IPS DF 19.7 (cell line): ENCODE measurements around the gene IL1RAPL2.
"Not testable (repeated sequence)": the region's sequence is repeated elsewhere in the genome, so short reads cannot be mapped to it uniquely, and the experiment has no call there.

Experiments
- DNase-seq: peaks from one replicate; pipeline ENCODE4 v3.0.0-alpha.2; 2013; ENCODE audit warnings: low read depth, low spot score

Gene IL1RAPL2

DNA sequence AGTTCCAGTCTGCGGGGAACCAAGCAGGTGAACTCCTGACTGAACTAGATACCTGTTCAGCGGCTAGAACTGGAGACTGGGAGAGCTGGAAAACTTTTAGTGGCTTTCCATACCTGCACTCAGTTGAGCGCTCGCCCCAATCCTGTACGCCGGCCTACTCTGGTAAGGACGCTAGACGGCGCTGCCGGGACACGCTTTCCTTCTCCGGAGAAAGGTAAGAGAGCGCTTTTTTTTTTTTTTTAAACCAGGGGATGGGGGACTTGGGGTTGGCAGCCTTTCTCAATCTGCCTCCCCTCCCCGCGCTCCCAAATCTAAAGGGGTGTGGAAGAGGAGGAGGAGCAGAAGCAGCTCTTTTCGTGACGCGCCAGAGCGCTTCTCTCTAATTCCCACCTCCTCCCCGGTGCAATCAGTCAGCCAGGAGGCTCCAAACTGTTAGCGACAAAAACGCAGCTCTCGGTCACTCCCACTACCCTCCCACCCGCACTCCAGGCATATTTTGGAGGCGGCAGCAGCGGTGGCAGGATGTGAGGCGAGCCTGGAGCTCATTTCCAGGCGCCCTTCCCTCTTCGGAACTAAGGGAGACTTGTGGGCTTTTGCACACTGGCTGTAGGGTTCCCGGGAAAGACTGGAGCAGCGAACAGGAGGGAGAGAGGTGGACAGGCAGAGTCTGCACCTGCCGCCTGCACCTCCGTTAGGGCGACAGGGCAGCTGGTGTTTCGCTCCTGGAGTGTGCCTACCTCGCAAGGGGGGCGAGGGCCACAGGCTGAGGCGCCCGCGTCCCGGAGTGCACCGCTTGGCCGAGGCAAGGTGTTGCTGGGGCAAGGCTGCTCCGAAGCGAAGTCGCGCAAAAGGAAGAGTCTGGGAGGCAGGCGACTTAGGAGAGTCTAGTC, at the start of gene IL1RAPL2:
Gene IL1RAPL2, plus strand, starts transcription at position 409 of the 890 bp plus-strand sequence.
- no peak for DNase-seq

DNA sequence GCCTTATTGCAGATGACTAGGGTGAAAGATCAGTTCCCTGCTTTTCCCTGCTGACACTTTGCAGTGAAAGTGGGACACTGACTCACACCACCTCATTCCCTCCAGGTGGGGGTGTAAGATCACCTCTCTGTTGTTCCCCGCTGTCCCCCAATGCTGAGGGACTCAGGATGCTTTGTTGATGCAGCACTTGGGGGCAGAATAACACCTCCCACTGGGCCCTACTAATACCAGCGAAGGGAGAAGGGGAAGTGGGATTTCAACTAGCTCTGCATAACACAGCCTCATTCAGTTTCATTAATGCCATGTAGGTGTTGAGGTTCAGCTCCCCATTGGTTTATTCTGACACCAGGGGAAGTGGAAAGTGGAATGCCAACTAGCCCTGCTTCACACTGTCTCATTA, 43.6 kb upstream of the IL1RAPL2 start:
- peak; percentile 28 for DNase-seq

- DNase-seq = no peak
These were observed 42.1 kb upstream of the IL1RAPL2 start for GRCh38 chrX:104523858-104524257.

DNA sequence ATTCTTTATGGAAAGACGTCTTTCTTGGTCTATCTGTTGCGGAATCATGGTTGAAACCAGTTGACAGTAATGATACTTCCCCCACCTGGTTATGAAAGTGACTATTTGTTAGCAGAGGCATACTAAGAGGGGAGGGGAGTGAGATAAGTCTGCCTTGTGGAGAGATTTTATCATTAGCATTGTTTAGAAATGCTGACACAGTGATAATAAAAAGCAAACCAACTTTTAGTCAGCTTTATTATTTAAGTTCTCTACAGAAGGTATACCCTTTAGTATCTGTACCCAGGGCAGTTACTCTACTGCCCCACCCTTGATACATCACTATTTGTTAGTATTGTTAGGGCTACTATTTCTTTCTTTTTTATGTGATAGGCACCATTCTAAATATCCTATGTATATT, 26.9 kb upstream of the IL1RAPL2 start:
- DNase-seq = no peak

GRCh38 chrX:104542447-104542846, 23.6 kb upstream of the IL1RAPL2 start:
- DNase-seq = not testable (repeated sequence)

GRCh38 chrX:104564335-104564734, 1.7 kb upstream of the IL1RAPL2 start:
- DNase-seq = no peak

- no peak for DNase-seq
These were observed 887 bp upstream of the IL1RAPL2 start for GRCh38 chrX:104564921-104565703.

- DNase-seq = no peak
These were observed 892 bp downstream of the IL1RAPL2 start for GRCh38 chrX:104566681-104567501.

DNA sequence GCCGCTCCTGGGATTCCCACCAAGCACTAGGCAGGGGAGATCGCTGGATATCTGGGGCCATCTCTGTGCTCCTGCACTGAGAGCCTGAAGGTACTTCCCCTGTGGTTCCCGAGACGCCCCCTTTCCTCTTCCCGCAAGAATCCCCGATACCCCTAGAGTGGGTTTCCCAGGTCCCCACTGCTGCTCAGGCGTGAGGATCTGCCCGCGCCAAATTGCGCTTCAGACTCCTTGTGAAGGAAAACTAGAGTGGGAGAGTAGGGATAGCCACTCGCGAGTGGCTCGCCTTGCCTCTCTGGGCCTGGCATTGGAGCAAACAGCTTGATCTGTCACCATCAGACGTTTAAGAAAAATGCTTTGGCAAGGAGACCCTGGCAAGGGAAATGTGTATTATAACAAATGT, 1.5 kb downstream of the IL1RAPL2 start:
- no peak for DNase-seq

GRCh38 chrX:104568304-104568915, 2.4 kb downstream of the IL1RAPL2 start:
- DNase-seq = no peak

DNA sequence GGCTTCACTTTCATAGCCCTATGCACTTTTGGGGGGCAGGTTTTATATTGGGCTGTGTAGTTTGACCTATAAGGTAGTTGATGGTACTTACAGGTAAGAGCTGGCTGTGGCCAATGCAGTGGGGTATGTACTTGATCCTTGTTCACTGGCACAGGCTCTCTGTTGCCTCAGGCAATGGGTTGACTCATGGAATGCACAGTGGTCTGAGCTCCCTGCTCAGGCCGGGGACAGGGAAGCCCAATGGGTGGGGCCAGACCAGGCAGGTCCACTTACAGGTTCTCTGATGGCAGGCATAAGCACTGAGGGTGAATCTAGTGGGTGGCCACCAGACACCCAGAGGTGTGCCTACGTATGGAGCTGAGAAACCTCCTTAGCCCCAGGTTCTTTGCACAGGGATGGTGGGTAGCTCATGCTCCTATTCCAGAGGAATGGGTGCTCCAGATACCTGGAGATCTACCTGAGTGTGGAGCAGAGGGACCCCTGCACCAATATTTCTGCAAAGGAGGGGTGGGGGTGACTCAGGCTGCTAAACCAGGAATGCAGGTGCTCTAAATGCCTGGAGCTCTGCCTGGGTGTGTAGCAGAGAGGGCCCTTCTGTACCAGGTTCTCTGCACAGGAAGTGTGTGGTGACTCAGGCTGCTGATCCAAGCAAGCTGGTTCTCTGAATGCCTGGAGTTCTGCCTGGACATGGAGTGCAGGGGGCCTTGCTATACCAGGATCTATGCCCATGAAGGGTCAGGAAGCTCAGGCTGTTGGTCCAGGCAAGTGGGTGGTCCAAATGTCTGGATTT, 52.3 kb downstream of the IL1RAPL2 start:
- no peak for DNase-seq

GRCh38 chrX:104621781-104622180, 55.8 kb downstream of the IL1RAPL2 start:
- no peak for DNase-seq

DNA sequence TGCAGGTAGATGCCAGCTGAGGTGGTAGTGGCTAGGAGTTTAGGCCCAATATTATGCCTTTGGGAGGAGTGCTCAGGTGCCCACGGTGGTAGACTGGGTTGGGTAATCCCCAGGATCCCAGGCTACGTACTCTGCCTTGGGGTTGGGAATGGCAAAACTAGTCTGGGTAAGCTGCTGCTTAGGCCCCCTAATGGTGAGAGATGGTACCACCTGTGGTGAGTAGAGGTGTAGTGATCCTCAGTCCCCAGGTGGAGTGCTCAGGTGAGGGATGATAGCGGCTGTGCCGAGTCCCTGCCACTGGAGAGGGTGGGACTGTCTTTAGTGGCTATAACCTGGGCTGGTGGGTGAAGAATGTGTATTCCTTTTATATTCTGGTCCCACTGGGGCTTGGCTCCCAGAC, 75.2 kb downstream of the IL1RAPL2 start:
- peak; percentile 9 for DNase-seq

DNA sequence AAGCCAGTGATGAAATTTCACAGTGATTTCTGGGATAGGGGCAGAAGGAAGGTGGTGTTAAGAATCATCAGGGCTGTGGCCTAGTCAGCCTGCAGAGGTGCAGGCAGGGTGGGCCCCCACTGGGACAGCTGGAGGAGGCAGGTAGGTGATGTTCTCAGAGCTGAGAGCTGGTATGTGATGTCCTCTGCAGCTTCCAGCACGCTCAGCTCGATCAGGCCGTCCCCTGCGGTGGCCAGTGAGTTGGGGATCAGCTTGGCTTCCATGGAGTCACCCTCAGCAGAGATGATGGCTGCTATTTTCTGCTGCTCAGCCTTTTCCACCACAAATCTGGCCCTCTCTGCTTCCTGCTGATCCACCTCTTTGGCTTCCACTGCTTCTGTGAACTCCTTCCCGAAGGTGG, 81.1 kb downstream of the IL1RAPL2 start:
- DNase-seq = no peak

DNA sequence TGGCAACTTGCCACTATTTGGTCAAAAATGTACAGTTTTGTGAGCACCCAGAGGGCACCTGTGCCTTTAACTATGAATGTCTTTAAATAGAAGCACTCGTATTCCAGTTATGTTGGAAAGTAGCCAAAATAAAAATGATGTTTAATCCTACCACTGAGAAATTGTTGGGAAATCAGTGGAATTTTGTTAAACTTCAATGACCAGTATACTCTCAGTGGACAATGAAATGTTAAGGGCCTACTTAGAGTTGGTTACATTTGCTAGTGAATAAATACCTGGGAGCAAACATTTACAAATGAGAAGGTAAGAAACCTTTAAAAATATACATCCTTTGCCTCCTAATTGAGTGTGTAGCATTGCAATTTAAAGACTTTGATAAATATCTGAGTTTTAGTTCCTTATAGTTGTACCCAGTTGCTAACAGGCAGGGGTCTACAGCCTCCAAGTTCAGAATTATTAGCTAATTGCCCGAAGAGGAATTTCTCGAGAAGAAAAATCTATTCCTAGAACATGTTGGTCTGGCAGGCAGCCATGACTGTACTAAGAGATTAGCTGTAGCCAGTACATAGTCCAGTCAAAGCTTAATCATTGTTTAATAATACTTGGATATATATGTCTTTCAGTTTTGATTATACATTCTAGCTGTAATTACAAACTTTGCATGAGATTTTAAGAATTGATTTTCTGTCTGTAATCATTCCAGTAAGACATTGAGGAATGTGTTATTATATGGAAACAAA, 93.2 kb downstream of the IL1RAPL2 start:
- DNase-seq = no peak

DNA sequence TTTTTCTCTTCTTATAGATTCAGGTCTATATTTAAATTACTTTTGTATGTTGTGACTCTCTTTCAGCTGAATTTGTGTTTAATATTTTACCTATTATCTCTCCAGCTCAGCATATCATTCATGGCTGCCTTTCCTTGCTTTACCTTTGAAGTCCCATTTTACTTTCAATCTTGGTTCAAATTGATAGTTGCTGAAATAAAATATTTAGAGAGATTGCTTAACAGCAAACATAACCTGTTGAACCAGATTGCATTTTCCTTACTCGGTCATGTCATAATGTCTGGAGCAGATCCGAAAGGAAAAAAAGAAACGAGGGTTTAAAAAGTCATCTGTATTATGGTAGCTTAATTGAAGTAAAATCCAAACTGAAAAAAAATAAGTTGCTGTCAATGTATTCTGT, 94.1 kb downstream of the IL1RAPL2 start:
- no peak for DNase-seq

GRCh38 chrX:104662694-104663093, 96.7 kb downstream of the IL1RAPL2 start:
- DNase-seq = no peak

DNA sequence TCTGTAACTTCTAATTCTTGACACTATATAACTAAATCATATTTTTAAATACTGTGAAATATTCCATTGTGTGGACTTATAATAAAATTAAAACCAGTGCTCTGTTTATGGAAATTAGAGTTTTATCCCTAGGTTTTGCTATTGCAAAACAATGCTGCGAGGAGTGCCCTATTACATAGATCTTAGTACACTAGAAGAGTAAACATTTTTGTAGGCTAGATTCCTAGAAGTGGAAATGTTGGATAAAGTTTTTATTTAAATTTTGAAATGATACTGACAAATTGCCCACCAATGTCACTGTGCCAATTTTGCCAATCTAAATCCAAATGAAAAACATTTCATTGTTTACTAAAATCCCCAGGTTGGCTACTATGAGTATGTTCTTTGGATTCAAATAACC, 99.7 kb downstream of the IL1RAPL2 start:
- DNase-seq = no peak

DNA sequence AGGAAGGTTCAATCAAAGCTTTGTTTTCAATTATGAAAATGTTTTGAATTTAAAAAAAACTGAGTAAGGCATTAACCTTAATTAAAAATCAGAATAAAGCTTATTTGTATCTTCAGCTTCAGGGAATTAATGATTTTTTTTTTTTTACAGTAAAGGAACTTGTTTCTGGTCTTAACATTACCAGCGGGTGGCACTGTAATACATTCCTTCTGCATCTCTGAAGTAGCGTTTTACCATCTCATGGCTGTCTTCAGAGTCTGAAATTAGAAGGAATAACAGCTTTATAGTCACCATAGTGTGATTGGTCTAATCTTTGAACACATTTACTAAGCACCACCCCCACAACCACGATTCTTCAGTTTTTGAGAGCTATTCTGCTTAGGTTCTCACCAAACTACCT, 102.6 kb downstream of the IL1RAPL2 start:
- no peak for DNase-seq

DNA sequence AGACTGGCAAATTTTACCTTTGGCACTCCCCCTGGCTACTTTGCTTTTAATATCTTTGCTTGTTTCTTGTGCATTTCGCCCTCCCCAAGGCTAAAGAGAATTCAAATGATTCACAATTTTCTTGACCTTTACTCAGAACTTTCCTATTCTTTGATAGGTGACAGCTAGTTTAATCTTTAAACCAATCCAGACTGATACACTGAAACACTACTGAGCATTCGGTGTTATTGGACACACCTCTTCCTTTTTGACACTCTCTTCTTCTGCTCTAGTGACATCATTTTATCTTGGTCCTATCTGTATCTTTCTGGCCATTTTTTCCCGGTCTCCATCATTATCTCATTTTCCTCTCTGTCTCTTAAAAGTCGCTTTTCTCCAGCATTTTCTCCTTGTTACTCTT, 103.1 kb downstream of the IL1RAPL2 start:
- DNase-seq = no peak
